GM21529 (cell line): ENCODE results near the gene ZNF362.

Experiments used
- ATAC-seq: cut with Tn5 transposase; IDR thresholded peaks from one replicate; pipeline ENCODE4 v1.9.1; 2021; ENCODE audit not compliant: unreplicated experiment

The ZNF362 gene

DNA sequence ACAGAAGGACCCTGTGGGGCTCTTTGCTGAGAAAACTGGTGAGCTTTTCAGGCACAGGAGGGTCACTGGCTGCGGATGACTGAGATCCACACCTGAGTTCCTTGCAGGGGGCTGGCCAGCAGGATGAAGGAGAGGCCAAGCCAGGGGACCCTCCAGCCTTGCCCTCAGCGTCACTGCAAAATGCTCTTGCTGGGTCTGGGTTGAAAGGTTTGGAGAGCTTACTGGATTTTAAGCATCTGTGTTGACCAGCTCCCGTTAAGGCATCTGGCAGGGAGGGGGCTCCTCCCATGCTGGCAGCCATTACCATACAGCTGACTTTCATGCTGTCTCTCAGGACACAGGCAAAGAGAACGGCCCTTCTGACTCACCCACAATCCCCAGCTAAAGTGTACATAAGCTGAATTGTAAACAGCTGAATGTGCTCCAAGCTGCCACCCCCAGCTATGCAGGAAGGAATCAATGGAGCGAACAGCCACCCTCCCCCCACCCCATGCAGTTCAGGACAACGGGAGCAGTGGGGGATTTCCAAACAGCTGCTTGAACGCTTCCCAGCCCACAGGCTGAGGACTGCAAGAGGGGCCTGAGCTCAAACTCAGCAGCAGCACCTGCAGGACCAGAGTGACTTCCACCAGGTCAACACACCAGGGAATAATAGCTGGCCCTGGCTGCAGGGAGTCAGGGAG, 85.9 kb downstream of the ZNF362 start:
- ATAC-seq: no peak

DNA sequence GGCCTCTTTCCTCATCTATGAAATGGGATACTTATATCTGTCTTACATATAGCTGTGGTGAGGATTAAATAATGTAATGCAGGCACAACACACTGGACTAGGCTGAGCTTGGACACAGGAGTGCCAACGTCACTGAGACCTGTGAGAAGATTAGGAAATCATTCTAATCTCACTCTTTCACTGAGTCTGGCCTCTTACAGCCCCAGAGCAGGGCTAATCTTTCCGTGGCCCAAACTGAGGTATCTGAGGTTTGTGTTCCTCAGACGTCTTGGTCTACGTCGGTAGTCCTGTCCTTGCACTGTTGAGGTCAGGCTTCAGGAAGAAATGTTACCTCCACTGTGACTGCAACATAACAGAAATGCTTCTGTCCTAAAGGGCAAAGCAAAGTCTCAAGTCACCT, 87.2 kb downstream of the ZNF362 start:
- ATAC-seq: no peak

- no peak for ATAC-seq
These were observed 88.7 kb downstream of the ZNF362 start for GRCh38 chr1:33344896-33345560.

DNA sequence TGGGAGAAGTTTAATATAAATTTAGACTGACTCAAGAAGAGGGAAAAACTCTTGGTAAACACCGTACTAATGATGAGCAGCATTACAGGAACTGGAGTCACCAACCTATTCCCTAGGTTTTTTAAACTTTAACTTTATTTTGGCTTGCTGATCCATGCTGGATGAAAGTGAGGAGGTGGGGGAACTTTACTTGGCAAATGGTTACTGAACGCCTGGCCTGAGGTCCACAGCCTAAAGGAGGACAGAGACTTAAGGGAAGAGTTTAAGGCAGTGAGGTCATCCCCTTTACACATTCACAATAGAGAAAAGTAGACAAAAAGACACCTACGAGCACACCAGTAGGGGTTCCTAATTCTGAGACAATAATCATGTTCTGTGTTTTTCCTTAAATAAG, 90.2 kb downstream of the ZNF362 start:
- ATAC-seq: no peak

DNA sequence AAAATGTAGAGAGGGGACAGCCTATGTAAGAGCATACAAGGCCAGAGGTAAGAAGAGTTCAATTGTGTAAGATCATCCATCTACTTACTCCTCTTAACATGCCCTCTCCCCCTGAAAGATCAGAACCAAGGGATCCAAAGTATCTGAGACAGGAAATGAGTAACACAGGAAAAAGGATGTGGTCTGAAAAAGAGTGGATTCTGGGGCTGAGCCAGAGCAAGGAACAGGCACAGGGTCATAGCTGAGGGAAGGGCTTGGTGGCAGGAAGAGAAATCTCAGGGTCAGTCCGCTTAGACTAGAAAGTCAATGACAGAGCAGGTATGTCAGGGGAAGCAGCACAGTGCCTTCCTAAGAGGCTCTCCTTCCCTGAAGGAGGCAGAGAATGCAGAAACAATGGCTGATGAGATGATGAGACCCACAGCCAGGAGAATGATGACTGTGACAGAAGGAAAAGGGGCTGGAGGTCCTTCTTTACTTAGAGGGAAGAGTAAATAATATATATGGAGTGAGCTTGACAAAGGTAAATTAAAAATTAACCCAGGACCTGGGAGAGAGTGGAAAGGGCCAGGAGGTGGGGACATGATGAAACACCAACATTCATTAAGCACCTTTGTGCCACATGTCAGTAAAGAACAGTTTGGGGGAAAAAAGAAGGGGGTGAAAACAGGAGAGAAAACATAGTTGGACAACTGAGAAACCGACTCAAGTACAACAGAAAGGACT, 90.8 kb downstream of the ZNF362 start:
- ATAC-seq: no peak

DNA sequence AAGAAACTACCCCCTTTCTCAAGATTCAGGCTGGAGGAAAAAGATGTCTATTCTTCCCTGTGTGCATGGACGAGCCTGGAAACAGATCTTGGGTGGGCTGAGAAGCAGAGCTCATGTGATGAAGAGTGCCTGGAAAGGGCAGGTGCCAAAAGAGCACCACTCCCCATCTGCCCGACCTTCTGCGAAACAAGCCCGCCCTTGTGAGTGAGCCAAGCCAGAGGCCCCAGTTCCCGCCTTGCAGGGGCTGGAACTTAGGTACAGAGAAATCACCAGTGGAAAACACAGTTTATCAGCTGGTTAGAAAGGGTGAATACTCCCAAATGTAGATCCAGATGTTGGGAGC, 91.3 kb downstream of the ZNF362 start:
- ATAC-seq: no peak

GRCh38 chr1:33348194-33348593, 91.9 kb downstream of the ZNF362 start:
- ATAC-seq: no peak

GRCh38 chr1:33348676-33349080, 92.4 kb downstream of the ZNF362 start:
- no peak for ATAC-seq

- ATAC-seq: peak; percentile 23
These were observed 92.9 kb downstream of the ZNF362 start for GRCh38 chr1:33349081-33349759.

DNA sequence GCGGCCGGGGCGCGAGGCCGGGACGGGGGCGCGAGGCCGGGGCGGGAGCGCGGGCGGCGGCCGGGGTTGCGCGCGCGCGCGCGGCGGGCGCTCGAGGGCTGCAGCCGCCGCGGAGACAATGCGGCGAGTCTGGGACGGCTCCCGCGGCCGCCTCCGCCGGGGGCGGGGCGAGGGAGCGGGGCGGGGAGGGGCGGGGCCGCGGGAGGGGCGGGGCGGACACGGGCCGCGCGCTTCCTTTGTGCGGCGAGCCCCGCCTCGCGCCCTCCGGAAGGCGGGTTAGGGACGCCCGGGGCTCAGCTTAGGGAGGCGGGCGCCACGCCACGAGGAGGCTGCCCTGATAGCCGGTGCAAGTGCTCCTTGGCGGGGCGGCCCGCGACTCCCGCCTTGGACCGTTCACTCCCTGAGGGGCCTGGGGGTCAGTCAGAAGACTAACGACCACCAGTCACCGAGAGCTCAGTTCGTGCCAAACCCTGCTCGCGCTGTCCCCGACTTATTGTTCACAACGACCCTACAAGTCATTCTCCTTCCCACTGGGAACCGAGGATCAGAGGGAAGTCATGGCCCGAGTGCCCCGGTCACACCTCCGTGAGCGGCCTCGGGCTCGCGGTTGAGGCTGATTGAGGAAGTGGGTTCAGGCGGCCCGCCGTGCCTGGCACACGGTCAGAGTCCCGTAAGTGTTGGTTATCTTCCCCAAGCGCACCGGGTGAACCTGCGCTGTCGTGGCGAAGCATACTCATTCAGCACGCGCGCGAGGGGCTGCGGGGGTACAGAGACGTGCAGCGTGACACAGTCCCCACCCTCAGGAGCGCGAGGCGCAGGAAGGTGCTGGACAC, 93.7 kb downstream of the ZNF362 start:
- ATAC-seq: peak; percentile 75
